ENCODE data around the gene RTTN. TPM values are rescaled to one million over a fixed set of nuclear protein-coding genes. Genes with fewer than 3 reads are reported as not detected.

RTTN gene
- total and polyA plus RNA-seq, 2 experiments from 2014 or later, result 7.2 to 31.0 TPM

DNA sequence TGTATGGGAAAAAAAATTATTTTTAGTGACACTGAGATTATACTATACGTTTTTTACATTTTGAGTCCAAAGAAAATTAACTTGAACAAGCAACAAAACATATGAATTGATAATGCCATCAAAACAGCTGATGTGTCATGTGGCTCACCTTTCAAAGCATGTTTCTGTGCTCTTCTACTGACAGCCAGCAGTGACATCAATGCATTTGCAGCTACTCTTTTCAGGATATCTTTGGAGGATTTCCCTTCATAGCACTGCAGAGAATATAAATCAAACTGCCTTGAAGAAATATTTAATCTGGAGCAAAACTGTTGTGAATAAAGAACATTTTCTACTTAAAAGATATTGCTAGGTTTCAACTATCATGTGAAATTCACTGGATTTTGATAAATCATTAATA is 174.8 kb downstream of the RTTN start:
- no peak for TF ChIP-seq JUNB (IDR thresholded peaks at IDR 0.05; ENCODE audit: unreplicated experiment)
- TF ChIP-seq, protein P1, sequence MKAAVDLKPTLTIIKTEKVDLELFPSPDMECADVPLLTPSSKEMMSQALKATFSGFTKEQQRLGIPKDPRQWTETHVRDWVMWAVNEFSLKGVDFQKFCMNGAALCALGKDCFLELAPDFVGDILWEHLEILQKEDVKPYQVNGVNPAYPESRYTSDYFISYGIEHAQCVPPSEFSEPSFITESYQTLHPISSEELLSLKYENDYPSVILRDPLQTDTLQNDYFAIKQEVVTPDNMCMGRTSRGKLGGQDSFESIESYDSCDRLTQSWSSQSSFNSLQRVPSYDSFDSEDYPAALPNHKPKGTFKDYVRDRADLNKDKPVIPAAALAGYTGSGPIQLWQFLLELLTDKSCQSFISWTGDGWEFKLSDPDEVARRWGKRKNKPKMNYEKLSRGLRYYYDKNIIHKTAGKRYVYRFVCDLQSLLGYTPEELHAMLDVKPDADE (IDR thresholded peaks at IDR 0.05), result no peak
- TF ChIP-seq STAT1 (IDR thresholded peaks at IDR 0.05; ENCODE audit: unreplicated experiment), result no peak
- TF ChIP-seq, protein P2, sequence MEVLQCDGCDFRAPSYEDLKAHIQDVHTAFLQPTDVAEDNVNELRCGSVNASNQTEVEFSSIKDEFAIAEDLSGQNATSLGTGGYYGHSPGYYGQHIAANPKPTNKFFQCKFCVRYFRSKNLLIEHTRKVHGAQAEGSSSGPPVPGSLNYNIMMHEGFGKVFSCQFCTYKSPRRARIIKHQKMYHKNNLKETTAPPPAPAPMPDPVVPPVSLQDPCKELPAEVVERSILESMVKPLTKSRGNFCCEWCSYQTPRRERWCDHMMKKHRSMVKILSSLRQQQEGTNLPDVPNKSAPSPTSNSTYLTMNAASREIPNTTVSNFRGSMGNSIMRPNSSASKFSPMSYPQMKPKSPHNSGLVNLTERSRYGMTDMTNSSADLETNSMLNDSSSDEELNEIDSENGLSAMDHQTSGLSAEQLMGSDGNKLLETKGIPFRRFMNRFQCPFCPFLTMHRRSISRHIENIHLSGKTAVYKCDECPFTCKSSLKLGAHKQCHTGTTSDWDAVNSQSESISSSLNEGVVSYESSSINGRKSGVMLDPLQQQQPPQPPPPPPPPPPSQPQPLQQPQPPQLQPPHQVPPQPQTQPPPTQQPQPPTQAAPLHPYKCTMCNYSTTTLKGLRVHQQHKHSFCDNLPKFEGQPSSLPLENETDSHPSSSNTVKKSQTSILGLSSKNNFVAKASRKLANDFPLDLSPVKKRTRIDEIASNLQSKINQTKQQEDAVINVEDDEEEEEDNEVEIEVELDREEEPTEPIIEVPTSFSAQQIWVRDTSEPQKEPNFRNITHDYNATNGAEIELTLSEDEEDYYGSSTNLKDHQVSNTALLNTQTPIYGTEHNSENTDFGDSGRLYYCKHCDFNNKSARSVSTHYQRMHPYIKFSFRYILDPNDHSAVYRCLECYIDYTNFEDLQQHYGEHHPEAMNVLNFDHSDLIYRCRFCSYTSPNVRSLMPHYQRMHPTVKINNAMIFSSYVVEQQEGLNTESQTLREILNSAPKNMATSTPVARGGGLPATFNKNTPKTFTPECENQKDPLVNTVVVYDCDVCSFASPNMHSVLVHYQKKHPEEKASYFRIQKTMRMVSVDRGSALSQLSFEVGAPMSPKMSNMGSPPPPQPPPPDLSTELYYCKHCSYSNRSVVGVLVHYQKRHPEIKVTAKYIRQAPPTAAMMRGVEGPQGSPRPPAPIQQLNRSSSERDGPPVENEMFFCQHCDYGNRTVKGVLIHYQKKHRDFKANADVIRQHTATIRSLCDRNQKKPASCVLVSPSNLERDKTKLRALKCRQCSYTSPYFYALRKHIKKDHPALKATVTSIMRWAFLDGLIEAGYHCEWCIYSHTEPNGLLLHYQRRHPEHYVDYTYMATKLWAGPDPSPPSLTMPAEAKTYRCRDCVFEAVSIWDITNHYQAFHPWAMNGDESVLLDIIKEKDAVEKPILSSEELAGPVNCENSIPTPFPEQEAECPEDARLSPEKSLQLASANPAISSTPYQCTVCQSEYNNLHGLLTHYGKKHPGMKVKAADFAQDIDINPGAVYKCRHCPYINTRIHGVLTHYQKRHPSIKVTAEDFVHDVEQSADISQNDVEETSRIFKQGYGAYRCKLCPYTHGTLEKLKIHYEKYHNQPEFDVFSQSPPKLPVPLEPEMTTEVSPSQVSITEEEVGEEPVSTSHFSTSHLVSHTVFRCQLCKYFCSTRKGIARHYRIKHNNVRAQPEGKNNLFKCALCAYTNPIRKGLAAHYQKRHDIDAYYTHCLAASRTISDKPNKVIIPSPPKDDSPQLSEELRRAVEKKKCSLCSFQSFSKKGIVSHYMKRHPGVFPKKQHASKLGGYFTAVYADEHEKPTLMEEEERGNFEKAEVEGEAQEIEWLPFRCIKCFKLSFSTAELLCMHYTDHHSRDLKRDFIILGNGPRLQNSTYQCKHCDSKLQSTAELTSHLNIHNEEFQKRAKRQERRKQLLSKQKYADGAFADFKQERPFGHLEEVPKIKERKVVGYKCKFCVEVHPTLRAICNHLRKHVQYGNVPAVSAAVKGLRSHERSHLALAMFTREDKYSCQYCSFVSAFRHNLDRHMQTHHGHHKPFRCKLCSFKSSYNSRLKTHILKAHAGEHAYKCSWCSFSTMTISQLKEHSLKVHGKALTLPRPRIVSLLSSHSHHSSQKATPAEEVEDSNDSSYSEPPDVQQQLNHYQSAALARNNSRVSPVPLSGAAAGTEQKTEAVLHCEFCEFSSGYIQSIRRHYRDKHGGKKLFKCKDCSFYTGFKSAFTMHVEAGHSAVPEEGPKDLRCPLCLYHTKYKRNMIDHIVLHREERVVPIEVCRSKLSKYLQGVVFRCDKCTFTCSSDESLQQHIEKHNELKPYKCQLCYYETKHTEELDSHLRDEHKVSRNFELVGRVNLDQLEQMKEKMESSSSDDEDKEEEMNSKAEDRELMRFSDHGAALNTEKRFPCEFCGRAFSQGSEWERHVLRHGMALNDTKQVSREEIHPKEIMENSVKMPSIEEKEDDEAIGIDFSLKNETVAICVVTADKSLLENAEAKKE (CRISPR knock-in tag; IDR thresholded peaks at IDR 0.05), result no peak
- TF ChIP-seq, protein P3, sequence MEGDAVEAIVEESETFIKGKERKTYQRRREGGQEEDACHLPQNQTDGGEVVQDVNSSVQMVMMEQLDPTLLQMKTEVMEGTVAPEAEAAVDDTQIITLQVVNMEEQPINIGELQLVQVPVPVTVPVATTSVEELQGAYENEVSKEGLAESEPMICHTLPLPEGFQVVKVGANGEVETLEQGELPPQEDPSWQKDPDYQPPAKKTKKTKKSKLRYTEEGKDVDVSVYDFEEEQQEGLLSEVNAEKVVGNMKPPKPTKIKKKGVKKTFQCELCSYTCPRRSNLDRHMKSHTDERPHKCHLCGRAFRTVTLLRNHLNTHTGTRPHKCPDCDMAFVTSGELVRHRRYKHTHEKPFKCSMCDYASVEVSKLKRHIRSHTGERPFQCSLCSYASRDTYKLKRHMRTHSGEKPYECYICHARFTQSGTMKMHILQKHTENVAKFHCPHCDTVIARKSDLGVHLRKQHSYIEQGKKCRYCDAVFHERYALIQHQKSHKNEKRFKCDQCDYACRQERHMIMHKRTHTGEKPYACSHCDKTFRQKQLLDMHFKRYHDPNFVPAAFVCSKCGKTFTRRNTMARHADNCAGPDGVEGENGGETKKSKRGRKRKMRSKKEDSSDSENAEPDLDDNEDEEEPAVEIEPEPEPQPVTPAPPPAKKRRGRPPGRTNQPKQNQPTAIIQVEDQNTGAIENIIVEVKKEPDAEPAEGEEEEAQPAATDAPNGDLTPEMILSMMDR (conservative IDR thresholded peaks at IDR 0.05; ENCODE audit: low read depth in 2 of 2), result no peak
- TF ChIP-seq, protein P4, sequence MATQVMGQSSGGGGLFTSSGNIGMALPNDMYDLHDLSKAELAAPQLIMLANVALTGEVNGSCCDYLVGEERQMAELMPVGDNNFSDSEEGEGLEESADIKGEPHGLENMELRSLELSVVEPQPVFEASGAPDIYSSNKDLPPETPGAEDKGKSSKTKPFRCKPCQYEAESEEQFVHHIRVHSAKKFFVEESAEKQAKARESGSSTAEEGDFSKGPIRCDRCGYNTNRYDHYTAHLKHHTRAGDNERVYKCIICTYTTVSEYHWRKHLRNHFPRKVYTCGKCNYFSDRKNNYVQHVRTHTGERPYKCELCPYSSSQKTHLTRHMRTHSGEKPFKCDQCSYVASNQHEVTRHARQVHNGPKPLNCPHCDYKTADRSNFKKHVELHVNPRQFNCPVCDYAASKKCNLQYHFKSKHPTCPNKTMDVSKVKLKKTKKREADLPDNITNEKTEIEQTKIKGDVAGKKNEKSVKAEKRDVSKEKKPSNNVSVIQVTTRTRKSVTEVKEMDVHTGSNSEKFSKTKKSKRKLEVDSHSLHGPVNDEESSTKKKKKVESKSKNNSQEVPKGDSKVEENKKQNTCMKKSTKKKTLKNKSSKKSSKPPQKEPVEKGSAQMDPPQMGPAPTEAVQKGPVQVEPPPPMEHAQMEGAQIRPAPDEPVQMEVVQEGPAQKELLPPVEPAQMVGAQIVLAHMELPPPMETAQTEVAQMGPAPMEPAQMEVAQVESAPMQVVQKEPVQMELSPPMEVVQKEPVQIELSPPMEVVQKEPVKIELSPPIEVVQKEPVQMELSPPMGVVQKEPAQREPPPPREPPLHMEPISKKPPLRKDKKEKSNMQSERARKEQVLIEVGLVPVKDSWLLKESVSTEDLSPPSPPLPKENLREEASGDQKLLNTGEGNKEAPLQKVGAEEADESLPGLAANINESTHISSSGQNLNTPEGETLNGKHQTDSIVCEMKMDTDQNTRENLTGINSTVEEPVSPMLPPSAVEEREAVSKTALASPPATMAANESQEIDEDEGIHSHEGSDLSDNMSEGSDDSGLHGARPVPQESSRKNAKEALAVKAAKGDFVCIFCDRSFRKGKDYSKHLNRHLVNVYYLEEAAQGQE (IDR thresholded peaks at IDR 0.05; ENCODE audit: unreplicated experiment), result no peak
- no peak for TF ChIP-seq ZNF331 (CRISPR knock-in tag; IDR thresholded peaks at IDR 0.05; ENCODE audit: low read depth)
- no peak for TF ChIP-seq NANOG (IDR thresholded peaks at IDR 0.05; ENCODE audit: borderline replicate concordance)
- no peak for TF ChIP-seq EZH2 (IDR thresholded peaks at IDR 0.05; ENCODE audit: low read depth, unreplicated experiment)
- TF ChIP-seq CREB1 (CRISPR knock-in tag; IDR thresholded peaks at IDR 0.05; ENCODE audit: low read depth), result no peak
- TF ChIP-seq EZH2phosphoT487 (IDR thresholded peaks at IDR 0.05; ENCODE audit: unreplicated experiment), result no peak
- TF ChIP-seq POLR2AphosphoS5 (IDR thresholded peaks at IDR 0.05; ENCODE audit: low read depth), result no peak
- no peaks in the 10 kb centered on the region for H3K9me3 Mint-ChIP-seq
- no peaks in the 10 kb centered on the region for H3K27me3 Mint-ChIP-seq (ENCODE audit: insufficient read depth, low read depth, poor library complexity)
- no peak overlapping the region for H3K27ac Mint-ChIP-seq
- H3K9me2 ChIP-seq (ENCODE audit: insufficient read depth), result no peaks in the 10 kb centered on the region
- ATAC-seq (no peak), DNase-seq (ENCODE audit: low spot score) (no peak)
- peaks cover 6% of the 10 kb centered on the region for H3K4me1 Mint-ChIP-seq
- 0 out of 2 replicates have a peak, but pooled peaks cover 4% of the 10 kb centered on the region for H4K20me1 ChIP-seq (replicated peaks; ENCODE audit: insufficient read depth)
- no peaks in the 10 kb centered on the region for H3F3A ChIP-seq (replicated peaks; ENCODE audit: low read depth)
- H3K4me2 ChIP-seq, result no peak overlapping the region
- no peak overlapping the region for H2AFZ ChIP-seq
- H3K27ac ChIP-seq (ENCODE audit: low read depth), result no peak overlapping the region
- no peak overlapping the region for H3K4me3 Mint-ChIP-seq
- H3K36me3 ChIP-seq (ENCODE audit: insufficient read depth), result no peaks in the 10 kb centered on the region
- H3K4me3 ChIP-seq, result no peak overlapping the region
- no peaks in the 10 kb centered on the region for H3K79me2 ChIP-seq (replicated peaks; ENCODE audit: insufficient read depth)
- H3K36me3 Mint-ChIP-seq (ENCODE audit: low read depth), result peaks cover 5% of the 10 kb centered on the region; the same call in 2 of the 3 replicates
- no peaks in the 10 kb centered on the region for H3K27me3 ChIP-seq (ENCODE audit: insufficient read depth)
- H3K4me1 ChIP-seq (ENCODE audit: insufficient read depth), result no peaks in the 10 kb centered on the region; the same call in 1 of the 2 replicates

All from GM23338 (cell line).